NCI-H2107 (cell line): ENCODE measurements around the gene SMAD6.
A peak's percentile ranks its signal among the peaks of the same experiment; 100 is the strongest.
"Not testable (repeated sequence)": the region's sequence is repeated elsewhere in the genome, so short reads cannot be mapped to it uniquely, and the experiment has no call there.

Experiments
- DNase-seq: peaks from one replicate; lab custom pipeline; 2025; lab: John Stamatoyannopoulos, UW

The SMAD6 gene

DNA sequence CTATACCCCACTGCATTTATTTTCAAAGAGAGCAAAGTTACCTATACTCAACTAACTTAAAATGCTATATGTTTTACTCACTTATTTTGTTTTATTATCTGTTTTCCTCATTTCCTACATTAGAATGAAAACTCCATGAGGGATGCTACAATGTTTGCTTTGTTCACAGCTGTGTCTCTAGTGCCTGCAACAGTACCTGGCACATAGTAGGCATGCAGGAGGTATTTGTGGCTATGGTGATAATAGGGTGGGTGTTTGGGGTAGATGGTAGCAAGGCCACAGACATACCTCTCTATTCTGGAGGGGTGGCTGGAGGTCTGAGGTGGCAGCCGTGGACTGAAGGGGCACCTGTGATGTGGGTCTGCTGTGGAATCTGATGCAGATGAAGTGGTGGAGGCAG lies 24.7 kb upstream of the SMAD6 start:
- no peak for DNase-seq

DNA sequence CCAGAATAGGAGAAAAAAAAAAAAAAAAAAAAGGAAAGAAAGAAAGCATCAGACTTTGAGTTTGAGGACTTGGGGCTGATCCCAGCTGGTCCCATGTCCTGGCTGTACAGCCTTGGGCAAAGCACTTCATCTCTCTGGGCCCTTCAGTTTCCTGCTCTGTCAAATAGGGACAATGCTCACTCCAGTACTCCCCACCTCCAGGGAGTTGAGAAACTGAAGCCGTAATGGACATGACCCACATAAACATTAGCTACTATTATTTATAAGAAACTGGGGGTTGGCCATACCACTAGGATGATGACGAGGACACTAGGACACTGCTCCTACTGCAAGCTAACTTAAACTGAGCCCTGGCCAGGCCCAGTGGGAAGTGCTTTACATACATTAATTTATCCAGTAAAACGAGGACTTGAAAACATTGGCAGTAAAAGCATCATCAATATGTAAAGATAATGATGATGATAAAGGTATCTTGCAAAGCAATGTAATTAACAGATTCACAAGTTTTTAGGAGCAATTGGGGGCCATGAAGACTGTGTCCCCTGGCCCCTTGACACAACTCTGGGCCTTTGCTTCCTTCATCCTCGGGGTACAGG lies 22.9 kb upstream of the SMAD6 start:
- no peak for DNase-seq

DNA sequence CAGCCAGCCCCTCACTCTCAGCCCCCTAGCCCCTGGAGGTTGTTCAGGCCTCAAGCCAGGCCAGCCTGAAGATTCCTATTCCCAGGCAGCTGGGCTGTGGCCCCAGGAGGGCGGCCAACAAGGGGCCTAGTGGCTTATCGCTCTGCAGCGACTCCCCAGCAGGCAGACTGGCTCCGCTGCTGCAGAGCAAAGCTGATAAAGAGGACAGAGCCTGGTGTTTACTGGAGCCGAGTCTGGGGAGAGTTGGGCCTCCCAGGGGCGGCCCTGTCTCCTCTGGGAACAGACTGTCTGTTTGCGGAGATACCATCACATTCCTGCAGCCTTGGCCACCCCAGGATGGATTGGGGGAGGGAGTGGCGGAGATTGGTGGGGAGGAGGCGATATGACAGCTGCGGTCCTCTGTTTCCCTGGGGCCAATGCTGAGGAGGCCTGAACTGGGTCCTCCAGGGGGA lies 22.4 kb upstream of the SMAD6 start:
- no peak for DNase-seq

DNA sequence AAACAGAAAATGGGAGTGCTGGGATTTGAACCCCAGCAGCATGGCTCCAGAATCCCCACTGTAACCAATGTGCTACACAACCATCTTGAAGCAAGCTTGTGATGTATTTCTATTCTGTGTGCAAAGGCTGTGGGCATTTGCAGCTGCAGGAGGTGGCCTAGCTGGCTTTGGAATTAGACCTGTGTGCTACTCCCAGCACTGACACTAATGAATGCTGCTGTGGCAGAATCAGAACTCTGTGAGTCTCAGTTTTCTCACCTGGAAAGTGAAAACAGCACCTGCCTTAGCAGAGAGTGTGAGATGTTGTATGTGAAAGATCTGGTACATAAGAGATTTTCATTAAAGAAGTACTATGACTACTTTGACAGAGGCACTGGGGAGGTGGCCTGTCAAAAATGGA lies 21.5 kb upstream of the SMAD6 start:
- DNase-seq = no peak

GRCh38 chr15:66681395-66681794 lies 20.6 kb upstream of the SMAD6 start:
- no peak for DNase-seq

- no peak for DNase-seq
These were observed 19.8 kb upstream of the SMAD6 start for GRCh38 chr15:66682246-66682645.

- no peak for DNase-seq
These were observed 19.2 kb upstream of the SMAD6 start for GRCh38 chr15:66682865-66683264.

DNA sequence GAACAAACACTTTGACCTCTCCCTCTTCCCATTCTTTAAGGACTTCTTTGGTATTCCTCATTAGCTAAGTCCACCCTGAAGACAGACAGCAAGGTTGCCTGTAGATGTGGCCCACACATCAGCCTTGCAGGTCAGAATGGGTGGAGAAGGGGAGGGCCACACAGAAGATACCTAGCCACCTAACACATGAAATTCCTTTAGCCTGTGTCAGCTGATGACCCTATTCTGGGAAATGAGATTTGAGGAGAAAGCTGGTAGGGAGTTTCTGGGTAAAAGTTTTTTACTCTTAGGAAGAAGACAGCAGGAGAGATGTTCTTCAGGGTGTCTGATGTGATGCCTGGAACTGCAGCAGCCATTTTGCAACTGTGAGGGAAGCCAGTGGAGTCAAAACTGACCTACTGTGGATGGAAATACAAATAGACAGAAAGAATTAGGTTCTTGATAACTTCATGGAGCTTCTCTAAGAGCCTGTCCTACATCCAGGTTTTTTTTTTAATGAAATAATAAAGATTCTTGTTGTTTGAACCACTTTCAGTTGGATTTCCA lies 17.8 kb upstream of the SMAD6 start:
- no peak for DNase-seq

DNA sequence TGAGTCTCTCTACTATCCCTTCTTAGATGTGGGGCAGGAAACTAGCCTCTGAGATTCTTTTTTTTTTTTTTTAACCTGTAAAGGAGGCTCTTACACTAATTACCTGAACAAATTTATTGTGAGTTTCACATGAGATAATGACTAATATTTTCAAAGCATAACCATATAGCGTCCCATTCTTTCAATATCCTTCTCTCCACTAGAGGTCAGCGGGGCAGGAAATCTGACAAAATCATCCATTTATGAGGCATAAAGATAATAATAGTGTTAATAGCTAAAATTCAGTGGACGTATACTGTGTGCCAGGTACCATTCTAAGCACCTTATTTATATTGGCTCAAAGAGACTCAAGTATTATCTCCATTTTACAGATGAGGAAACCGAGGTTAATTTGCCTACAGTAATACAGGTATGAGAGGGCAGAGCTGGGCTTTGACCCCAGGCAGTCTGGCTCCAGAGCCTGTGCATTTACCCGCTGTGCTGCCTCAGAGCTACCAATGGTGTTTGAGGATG lies 16.3 kb upstream of the SMAD6 start:
- no peak for DNase-seq

DNA sequence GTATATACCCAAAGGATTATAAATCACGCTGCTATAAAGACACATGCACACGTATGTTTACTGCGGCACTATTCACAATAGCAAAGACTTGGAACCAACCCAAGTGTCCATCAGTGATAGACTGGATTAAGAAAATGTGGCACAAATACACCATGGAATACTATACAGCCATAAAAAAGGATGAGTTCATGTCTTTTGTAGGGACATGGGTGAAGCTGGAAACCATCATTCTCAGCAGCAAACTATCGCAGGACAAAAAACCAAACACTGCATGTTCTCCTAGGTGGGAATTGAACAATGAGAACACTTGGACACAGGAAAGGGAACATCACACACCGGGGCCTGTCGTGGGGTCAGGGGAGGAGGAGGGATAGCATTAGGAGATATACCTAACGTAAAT lies 11.1 kb upstream of the SMAD6 start:
- DNase-seq = not testable (repeated sequence)

DNA sequence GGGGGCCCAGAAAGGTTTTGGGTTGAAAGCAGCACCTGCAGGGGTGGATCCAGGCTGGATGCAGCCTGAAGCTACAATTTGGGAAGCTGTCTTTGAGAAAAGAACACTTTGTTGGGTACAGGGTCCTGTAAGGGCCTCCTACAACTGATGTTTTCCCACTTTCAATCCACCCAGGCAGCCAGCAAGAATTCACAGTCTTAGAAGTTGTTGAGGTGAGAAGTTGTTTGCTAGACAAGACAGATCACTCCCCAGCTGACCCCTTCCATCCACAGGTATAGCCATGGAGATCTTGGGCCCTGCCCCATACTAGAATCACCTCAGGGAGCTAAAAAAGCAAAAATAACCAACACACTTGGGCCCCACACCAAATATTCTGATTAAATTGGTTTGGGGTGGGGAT lies 10.3 kb upstream of the SMAD6 start:
- DNase-seq = no peak

GRCh38 chr15:66692391-66692790 lies 9.6 kb upstream of the SMAD6 start:
- DNase-seq = no peak

DNA sequence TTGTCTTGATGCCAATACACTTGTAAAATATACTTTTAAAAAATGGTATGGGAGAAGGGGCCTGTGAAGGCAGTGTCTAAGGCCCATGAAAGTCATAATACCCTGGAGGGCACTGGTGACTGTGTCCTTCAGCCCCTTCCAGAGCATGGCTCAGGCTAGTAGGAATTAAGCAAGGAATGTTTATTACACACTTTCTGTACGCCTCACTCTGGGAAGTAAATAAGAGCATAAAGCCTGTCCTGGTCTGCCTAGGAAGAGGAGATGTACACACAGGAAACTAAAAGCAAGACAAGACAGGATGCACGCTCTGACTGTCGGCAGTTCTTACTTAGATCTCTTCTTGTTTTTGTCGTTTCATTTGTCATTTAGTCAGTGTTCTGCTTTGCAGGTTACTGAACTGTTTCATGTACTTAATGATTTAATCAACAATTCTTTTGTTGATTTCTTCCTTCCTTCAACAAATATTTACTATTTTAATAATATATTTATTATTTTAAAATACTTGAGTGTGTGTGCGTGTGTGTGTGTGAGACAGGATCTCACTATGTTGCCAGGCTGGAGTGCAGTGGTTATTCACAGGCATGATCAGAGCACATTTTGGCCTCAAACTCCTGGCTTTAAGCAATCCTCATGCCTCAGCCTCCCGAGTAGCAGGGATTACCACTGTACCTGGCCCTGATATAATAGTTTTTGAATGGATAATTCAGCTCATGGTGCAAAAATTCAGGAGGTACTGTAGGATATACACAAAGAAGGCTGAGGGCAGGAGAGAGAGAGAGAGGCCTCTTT lies 9.0 kb upstream of the SMAD6 start:
- DNase-seq = no peak

GRCh38 chr15:66696770-66697169 lies 5.3 kb upstream of the SMAD6 start:
- DNase-seq = no peak

GRCh38 chr15:66698318-66698961 lies 3.6 kb upstream of the SMAD6 start:
- no peak for DNase-seq

DNA sequence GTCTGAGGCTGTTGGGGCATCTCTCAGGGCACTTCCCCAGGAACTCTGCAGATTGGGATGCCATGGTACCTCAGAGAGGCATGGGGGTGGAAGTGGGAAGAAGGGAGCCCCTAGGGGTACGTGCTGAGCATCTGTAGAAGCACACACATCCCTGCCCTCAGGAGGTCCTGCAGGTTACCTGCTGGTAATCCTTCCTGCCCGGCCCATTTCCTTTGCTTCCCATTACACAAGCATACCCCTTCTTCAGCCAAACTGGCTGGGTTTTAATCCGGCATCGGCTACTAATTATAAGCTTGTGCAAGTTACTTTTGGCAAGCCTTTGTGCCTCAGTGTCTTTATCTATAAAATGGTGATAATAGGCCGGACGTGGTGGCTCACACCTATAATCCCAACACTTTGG lies 3.1 kb upstream of the SMAD6 start:
- no peak for DNase-seq

- DNase-seq = no peak
These were observed 1.6 kb upstream of the SMAD6 start for GRCh38 chr15:66700412-66700801.

- peak; percentile 20 for DNase-seq
These were observed 1.1 kb upstream of the SMAD6 start for GRCh38 chr15:66700802-66701421.

GRCh38 chr15:66701422-66702034 lies 508 bp upstream of the SMAD6 start:
- no peak for DNase-seq

DNA sequence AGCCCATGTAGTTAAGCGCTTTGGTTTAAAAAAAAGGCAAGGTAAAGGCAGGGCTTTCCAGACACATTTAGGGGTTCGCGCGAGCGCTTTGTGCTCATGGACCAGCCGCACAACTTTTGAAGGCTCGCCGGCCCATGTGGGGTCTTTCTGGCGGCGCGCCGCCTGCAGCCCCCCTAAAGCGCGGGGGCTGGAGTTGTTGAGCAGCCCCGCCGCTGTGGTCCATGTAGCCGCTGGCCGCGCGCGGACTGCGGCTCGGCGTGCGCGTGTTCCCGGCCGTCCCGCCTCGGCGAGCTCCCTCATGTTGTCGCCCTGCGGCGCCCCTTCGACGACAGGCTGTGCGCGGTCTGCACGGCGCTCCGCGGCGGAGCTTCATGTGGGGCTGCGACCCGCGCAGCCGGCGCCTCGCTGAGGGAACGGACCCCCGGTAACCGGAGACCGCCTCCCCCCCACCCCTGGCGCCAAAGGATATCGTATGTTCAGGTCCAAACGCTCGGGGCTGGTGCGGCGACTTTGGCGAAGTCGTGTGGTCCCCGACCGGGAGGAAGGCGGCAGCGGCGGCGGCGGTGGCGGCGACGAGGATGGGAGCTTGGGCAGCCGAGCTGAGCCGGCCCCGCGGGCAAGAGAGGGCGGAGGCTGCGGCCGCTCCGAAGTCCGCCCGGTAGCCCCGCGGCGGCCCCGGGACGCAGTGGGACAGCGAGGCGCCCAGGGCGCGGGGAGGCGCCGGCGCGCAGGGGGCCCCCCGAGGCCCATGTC lies 927 bp downstream of the SMAD6 start:
- no peak for DNase-seq

- DNase-seq = no peak
These were observed 1.5 kb downstream of the SMAD6 start for GRCh38 chr15:66703540-66703941.
